AG09319 (cell line): ENCODE measurements around the gene SSTR5.
A peak's percentile ranks its signal among the peaks of the same experiment; 100 is the strongest.

Experiments used
- DNase-seq: peaks from one replicate; pipeline ENCODE4 v3.0.0-alpha.2; 2010; ENCODE audit warnings: low read depth; ENCODE audit errors: extremely low read depth
- TF ChIP-seq, protein P1 (sequence below): IDR thresholded peaks from 2 replicates; pipeline ENCODE4 v1.5.1; 2011; ENCODE audit warnings: low read depth, mild to moderate bottlenecking, inconsistent platforms, low read length, moderate library complexity

The SSTR5 gene

GRCh38 chr16:1057252-1057932, 15.2 kb upstream of the SSTR5 start:
- TF ChIP-seq, protein P1, sequence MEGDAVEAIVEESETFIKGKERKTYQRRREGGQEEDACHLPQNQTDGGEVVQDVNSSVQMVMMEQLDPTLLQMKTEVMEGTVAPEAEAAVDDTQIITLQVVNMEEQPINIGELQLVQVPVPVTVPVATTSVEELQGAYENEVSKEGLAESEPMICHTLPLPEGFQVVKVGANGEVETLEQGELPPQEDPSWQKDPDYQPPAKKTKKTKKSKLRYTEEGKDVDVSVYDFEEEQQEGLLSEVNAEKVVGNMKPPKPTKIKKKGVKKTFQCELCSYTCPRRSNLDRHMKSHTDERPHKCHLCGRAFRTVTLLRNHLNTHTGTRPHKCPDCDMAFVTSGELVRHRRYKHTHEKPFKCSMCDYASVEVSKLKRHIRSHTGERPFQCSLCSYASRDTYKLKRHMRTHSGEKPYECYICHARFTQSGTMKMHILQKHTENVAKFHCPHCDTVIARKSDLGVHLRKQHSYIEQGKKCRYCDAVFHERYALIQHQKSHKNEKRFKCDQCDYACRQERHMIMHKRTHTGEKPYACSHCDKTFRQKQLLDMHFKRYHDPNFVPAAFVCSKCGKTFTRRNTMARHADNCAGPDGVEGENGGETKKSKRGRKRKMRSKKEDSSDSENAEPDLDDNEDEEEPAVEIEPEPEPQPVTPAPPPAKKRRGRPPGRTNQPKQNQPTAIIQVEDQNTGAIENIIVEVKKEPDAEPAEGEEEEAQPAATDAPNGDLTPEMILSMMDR = peak; percentile 75
- DNase-seq = no peak

- TF ChIP-seq, protein P1 = no peak
- DNase-seq = no peak
These were observed 14.3 kb upstream of the SSTR5 start for GRCh38 chr16:1058216-1058615.

DNA sequence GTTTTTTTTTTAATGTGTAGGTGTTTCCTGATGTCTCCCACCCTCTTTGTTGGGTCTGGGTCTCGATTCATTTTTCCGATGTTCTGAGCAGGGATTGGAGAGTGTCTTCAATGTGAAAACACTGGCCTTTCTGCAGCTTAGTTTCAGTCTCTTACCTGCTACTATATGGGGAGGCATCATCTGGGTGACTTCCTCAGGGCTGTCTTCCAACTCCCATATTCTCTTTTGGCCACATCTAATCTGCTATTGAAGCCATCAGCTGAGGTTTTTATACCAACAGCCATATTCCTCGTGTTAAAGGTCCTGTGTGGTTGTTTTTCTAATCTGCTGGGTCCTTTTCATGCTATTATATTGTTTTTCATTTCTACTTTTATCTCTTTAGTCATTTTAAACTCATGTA, 13.2 kb upstream of the SSTR5 start:
- TF ChIP-seq, protein P1 = no peak

DNA sequence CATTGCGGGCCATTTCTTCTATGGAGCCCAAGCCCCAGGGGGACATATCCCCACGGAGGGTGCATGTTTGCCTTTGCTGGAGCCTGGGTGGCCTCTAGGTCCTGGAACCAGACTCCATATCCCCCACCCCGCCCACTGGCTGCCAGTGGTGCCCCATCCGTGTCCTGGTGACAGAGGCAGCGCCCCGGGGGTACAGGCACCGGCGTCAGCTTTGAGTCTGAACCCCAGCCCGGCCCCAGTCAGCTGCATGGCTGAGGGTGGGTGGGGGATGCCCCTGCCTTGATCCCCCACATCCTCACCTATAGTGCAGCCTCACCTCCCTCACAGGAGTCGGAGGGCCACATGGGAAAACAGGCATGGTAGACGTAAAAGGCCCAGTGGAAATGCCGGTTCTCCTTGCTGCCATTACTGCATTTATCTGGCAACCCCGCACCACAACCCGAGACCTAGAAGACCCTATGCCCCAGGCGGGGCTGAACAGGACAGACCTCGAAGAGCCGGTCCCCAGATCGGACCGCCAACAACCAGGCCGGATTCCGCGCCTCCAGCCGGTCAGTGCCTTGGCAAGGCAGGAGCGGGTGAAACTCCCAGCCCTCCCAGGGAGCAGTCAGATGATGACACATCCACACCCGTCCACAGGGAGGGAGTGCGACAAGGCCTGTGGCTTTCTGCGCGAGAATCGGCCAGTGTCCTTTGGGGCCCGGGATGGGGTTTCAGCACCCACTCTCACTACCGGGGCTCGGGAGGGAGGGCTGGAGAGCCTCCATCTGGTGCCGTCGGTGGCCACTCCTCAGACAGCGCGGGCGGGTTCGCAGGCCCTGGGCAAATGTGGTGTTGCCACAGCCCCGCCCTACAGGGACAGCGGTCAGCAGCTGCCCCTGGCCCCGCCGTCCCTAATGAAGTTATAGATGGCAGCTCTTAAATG, 11.9 kb upstream of the SSTR5 start:
- DNase-seq = no peak
- TF ChIP-seq, protein P1 = no peak

More for the DNA sequence above, 13.2 kb upstream of the SSTR5 start:
- DNase-seq = no peak

- DNase-seq = no peak
These were observed 10.6 kb upstream of the SSTR5 start for GRCh38 chr16:1061769-1062505.

DNA sequence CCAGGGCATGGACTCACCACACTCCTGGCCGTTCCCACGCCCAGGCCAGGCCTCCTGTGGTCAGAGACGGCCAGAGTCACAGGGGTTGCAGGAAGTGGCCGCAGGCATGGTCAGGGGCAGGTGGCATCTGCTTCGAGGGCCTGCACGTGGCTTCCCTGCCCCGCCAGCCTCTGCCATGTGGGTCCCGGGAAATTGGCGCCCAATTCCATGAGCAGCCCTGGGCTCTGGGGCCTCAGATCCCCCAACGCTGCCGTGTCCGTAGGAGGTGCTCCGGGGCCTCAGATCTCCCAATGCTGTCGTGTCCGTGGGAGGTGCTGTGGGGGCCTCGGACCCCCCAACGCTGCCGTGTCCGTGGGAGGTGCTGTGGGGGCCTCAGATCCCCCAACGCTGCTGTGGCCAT, 9.7 kb upstream of the SSTR5 start:
- TF ChIP-seq, protein P1 = no peak
- DNase-seq = no peak

More at GRCh38 chr16:1061769-1062505, 10.6 kb upstream of the SSTR5 start:
- TF ChIP-seq, protein P1 = no peak
